Renal cortical epithelial cell (primary cell): ENCODE results near the gene PACSIN1. TPM values are rescaled to one million over a fixed set of nuclear protein-coding genes. Genes with fewer than 3 reads are reported as not detected.

ENCODE experiments used
- DNase-seq: peaks from one replicate; pipeline ENCODE4 v3.0.0-alpha.2; 2011; ENCODE audit warnings: low read depth
- total RNA-seq: library from RNA; depleted of rRNA; stranded (reverse); fragments of >200 nt; gene quantifications from 2 replicates; pipeline ENCODE4 v1.2.3, GENCODE V29; 2014

Gene PACSIN1
- total RNA-seq, 1 donor from 2014 or later, result under 0.01 TPM

GRCh38 chr6:34514593-34515472, 49.0 kb downstream of the PACSIN1 start:
- peak; percentile 13 for DNase-seq

- no peak for DNase-seq
Measured at GRCh38 chr6:34515473-34516387, 49.9 kb downstream of the PACSIN1 start.

- DNase-seq, result no peak
Measured at GRCh38 chr6:34516391-34517324, 50.8 kb downstream of the PACSIN1 start.

DNA sequence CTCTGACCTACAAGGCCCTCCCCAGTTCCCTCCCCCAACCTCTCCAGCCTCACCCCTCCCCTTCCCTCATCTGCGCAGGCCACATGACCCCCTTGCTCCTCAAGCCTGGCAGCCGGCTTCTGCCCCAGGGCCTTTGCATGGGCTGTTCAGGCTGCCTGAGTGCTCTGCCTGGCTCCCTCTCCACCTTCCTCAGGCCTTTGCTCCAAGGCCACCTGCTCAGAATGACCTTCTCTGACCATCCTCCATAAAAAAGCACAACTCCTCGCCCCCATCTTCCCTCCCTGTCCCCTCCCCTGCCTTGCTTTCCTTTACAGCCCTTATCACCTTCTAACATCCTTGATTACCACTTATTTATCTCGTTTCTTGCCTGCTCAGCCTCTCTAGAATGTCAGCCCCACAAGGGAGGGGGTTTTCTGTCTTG, 51.6 kb downstream of the PACSIN1 start:
- DNase-seq, result no peak

DNA sequence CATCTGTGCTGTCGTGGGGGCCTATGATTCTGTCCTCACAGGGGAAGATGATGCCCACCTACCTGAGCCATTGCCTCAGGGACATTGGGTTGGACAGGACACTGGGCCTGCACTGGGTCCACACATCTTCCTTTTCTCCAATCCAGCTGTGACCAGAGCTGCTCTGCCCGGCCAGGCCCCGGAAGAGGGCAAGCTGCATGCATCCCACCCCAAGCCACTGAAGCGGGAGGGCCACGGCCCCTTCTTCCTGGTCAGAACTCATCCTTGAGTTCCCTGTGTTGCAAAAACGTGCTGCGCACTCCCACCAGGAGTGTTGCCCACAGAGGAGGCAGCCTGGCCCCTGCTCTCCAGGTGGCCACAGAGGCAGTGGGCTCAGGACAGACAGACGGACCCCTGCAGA, 52.1 kb downstream of the PACSIN1 start:
- DNase-seq, result no peak

- no peak for DNase-seq
Measured at GRCh38 chr6:34518669-34519365, 52.9 kb downstream of the PACSIN1 start.

- no peak for DNase-seq
Measured at GRCh38 chr6:34519971-34520644, 54.2 kb downstream of the PACSIN1 start.

DNA sequence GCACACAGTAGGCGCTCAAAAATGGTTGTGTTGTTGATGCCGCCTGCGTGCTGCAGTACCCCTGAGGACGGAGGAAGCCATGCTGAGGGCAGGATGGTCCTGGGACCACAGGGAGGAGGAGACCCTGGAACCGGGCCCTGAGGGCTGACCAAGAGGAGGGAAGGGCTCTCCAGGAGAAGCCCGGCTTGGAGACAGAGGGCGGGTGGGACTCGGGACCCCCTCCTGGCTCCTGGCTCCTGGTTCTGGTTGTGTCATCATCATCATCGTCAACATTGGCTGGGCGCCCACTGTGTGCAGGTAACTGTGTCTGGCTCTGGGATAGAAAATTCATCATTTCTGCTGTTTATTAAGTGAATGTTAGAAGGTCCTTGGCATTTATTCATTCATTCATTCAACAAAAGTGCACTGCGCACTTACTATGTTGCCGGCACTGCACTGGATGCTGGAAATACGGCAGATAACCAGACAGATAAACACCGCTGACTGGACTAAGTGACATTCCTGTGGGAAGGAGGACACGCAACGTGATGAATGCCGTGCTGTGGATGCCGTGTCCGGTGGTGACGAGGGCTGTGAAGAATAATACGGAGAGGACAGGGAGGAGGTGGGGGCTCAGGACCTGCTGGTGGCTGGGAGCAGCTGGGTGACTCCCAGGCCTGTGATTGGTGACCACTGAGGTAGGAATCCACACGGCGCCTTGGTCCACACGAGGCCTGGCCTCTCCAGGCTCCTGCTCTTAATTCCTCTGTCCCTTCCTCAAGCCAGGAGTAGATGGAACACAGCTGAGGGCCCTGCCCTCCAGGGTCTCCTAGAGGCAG, 55.0 kb downstream of the PACSIN1 start:
- no peak for DNase-seq

- no peak for DNase-seq
Measured at GRCh38 chr6:34521463-34522285, 55.8 kb downstream of the PACSIN1 start.

GRCh38 chr6:34522761-34523160, 56.9 kb downstream of the PACSIN1 start:
- DNase-seq, result no peak

GRCh38 chr6:34523441-34524206, 57.7 kb downstream of the PACSIN1 start:
- DNase-seq, result no peak

GRCh38 chr6:34524499-34524898, 58.6 kb downstream of the PACSIN1 start:
- no peak for DNase-seq

DNA sequence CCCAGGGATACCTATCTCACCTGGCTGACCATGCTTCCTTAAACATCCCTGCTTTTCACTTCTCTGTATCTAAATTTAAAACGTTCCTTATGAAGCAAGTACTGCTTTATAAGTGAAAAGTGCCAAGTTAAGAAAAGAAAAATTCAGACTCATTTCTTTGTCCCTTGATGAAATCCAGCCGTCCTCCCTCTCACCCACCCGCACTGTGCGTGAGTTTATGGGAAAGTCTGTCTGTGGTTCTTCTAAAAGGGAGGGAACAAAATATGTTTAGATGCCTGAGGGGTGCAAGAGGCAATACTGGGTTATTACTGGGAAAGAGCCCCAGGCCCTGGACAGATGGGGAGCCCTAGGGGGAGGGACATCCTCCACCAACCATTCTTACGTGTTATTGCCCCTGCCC, 59.1 kb downstream of the PACSIN1 start:
- no peak for DNase-seq

DNA sequence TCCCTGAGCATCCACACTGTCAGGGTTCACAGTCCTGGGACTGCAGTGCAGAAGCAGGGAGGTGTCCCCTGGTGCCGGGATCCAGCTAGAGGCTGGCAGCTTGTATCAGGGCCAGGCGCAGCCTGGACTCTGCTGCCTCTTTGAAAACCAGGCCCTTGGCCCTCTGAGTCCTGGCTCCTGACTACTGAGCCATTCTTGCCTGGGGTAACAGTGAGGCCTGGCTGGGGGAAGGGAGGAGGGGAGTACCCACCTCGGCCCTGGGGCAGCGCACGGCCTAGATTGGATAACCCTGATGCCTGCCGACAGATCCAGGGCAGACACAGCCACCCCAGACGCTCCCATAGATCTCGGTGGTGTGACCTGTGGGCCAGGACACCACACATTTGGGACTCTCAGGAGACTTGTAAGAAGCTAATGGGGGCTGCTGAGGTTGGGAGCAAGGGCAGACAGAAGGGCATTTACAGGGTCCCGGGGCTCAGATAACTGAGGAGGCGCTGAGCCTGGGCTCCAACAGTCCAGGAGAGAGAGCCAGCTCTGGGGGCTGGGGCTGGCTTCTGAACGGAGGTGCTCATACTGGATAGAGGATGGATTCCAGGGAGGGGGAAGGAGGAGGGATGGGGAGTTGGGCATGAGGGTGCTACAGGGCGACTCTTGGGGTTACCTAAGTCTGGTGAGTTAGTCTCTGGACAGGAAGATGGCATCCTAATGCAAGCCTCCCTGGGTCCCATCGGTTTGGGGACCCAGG, 59.7 kb downstream of the PACSIN1 start:
- DNase-seq, result no peak

DNA sequence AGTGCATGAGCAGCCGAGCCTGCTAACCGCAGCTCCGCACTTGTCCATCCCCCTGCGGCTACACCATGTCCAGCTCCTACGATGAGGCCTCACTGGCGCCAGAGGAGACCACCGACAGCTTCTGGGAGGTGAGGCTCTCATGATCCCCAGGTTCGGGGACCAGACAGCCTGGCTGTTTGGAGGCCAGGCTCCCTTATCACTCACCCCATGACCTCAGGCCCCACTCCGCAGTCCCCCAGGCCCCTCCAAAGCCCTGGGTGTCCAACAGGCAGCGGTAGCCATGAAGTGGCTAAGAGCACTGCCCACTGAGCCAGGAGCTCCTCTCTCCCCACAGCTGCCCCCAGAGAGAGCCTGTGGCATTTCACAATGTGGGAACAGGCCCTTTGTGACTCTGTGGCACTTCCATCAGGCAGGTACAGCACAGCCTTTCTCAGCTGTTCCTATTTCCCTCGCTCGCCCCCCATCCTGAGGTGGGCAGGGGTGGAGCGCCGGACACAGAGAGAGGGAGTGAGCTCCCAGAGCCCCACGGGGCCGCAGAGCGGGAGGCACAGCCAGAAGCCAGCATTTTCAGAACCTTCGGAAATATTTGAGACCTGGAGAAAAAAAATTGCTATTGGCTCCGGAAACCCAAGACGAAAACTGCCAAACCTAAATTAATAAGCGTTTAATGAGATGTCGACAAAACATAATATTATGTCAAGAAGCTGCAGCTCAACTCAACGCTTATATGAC, 60.5 kb downstream of the PACSIN1 start:
- no peak for DNase-seq

DNA sequence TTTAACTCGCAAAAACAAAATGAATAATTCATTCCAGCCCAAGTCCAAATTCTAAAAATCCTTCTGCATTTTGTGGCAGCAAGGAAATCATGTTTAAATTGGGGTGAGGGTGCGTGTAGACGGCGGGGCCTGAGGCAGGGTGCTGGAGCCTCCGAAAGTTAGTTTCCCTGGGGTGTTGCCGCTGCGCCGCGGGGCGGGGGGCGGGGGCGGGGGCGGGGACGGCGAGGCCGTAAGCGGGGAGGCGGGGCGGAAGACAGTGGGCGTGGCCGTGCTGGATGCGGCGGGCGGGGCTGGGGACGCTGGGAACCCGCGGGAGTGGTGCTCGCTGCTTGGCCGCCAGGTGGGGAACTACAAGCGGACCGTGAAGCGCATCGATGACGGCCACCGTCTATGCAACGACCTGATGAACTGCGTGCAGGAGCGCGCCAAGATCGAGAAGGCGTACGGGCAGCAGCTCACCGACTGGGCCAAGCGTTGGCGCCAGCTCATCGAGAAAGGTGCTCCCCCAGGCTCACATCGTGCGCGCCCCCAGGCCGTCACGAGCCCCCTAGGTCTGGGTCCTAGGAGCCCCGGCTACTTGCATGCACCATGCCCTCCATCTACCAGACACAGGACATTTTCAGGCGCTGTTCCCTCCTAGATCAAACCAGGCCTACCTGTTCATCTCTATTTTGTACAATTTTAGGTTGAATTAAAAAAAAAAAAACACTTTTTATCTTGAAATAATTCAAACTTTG, 61.3 kb downstream of the PACSIN1 start:
- DNase-seq, result peak; percentile 68
